ENCODE results near the gene NELL2. TPM values are rescaled to one million over a fixed set of nuclear protein-coding genes. Genes with fewer than 3 reads are reported as not detected.

The NELL2 gene
- polyA plus RNA-seq, 1 of the 3 experiments (the other 2 are of a cell fraction) = 0.35 TPM

- TF ChIP-seq CHD2 (IDR thresholded peaks at IDR 0.05; ENCODE audit: low read length, partially characterized antibody) = no peak
- TF ChIP-seq, protein P1, sequence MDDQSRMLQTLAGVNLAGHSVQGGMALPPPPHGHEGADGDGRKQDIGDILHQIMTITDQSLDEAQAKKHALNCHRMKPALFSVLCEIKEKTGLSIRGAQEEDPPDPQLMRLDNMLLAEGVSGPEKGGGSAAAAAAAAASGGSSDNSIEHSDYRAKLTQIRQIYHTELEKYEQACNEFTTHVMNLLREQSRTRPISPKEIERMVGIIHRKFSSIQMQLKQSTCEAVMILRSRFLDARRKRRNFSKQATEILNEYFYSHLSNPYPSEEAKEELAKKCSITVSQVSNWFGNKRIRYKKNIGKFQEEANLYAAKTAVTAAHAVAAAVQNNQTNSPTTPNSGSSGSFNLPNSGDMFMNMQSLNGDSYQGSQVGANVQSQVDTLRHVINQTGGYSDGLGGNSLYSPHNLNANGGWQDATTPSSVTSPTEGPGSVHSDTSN (IDR thresholded peaks at IDR 0.05) = no peak
These were observed 350.1 kb downstream of the NELL2 start (continued) for GRCh38 chr12:44525806-44526654.

DNA sequence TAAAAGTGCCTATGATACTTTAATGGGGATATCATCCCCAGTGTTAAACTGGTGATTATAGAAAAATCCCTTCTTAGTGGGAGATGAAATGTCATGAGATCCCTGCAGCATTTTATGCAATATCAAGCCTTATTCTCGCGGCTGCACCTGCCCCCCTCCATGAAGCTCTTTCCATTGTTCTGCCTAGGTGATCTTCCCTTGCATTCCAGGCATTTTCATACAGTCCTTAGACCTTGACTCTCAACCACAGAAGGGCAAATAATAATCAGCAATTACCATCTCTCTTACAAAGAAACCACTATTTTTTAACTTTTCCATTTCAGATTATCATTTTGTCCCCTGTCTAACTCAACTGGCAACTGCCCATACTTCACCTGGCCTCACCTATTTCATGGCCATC, 352.3 kb downstream of the NELL2 start:
- H2AFZ ChIP-seq (ENCODE audit: low read depth) = no peak overlapping the region
- H3K27ac ChIP-seq (ENCODE audit: low read depth in 2 of 2, low read length in 1 of 2) = no peak overlapping the region
- no peaks in the 10 kb centered on the region for H3K79me2 ChIP-seq (ENCODE audit: insufficient read depth)
- H4K20me1 ChIP-seq (ENCODE audit: insufficient read depth) = no peaks in the 10 kb centered on the region
- no peaks in the 10 kb centered on the region for H3K9me2 ChIP-seq
- no peaks in the 10 kb centered on the region for H3K9me3 ChIP-seq
- no peak overlapping the region for H3K9ac ChIP-seq
- no peak overlapping the region for H3K4me2 ChIP-seq
- WGBS (ENCODE audit: low lambda C conversion rate) = 69% methylated on average over 2 of the region's 2 CpGs
- TF ChIP-seq GATA2 (CRISPR knock-in tag; IDR thresholded peaks at IDR 0.05) = no peak
- TF ChIP-seq RFX5 (IDR thresholded peaks at IDR 0.05; ENCODE audit: low read length) = no peak
- TF ChIP-seq RXRA (IDR thresholded peaks at IDR 0.05; ENCODE audit: borderline replicate concordance, low read depth) = no peak
- TF ChIP-seq MAX (IDR thresholded peaks at IDR 0.05; ENCODE audit: low read depth) = no peak
- no peak overlapping the region for H3K4me3 ChIP-seq (ENCODE audit: low read depth in 2 of 2, low read length in 1 of 2)
- ChIA-PET POLR2A (no interaction called here), CTCF (no interaction called here)
- no peaks in the 10 kb centered on the region; a peak in 1 of 4 replicates for H3K4me1 ChIP-seq (ENCODE audit: control insufficient read depth in 1 of 2, insufficient read depth in 2 of 2, low read depth in 1 of 2, low read length in 1 of 2)
- H3F3A ChIP-seq (replicated peaks; ENCODE audit: insufficient read depth) = no peaks in the 10 kb centered on the region
- H3K27me3 ChIP-seq (ENCODE audit: insufficient read depth) = no peaks in the 10 kb centered on the region
- no peak for DNase-seq
- no peaks in the 10 kb centered on the region for H3K36me3 ChIP-seq (replicated peaks in 1 of 2; ENCODE audit: control insufficient read depth in 1 of 2, insufficient read depth in 2 of 2, low read length in 1 of 2)

DNA sequence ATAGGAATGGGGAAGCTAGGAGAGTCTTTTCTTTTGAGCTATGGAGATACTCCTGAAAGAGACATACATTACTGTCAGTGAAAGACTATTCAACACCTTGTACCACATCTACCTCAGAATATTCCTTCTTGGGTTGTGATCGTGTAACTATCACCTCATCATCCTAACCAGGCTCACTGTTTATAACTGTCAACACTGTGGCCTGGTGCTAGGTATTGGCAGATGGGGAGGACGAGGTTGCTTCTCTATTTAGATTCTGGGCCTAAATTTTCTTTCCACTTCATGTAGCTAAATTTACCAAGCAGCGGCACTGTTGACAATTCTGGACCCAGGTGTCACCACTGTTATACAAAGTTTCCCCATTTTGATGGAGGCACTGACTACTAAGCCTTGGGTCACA, 354.4 kb downstream of the NELL2 start:
- Histone ChIP-seq H3K4me3 (ENCODE audit: low read depth in 2 of 2, low read length in 1 of 2) (no peak overlapping the region), H3K9me2 (no peaks in the 10 kb centered on the region), H3F3A (replicated peaks; ENCODE audit: insufficient read depth) (no peaks in the 10 kb centered on the region), H2AFZ (ENCODE audit: low read depth) (no peak overlapping the region), H3K4me1 (ENCODE audit: control insufficient read depth in 1 of 2, insufficient read depth in 2 of 2, low read depth in 1 of 2, low read length in 1 of 2) (no peaks in the 10 kb centered on the region; a peak in 1 of 4 replicates), H4K20me1 (ENCODE audit: insufficient read depth) (no peaks in the 10 kb centered on the region), H3K79me2 (ENCODE audit: insufficient read depth) (no peaks in the 10 kb centered on the region), H3K4me2 (no peak overlapping the region), H3K36me3 (replicated peaks in 1 of 2; ENCODE audit: control insufficient read depth in 1 of 2, insufficient read depth in 2 of 2, low read length in 1 of 2) (no peaks in the 10 kb centered on the region), H3K9me3 (no peaks in the 10 kb centered on the region), H3K9ac (no peak overlapping the region), H3K27ac (ENCODE audit: low read depth in 2 of 2, low read length in 1 of 2) (no peak overlapping the region), H3K27me3 (ENCODE audit: insufficient read depth) (no peaks in the 10 kb centered on the region)
- 62% methylated on average over 3 of the region's 3 CpGs for WGBS (ENCODE audit: low lambda C conversion rate)
- POLR2A ChIA-PET = no interaction called here
- TF ChIP-seq GATA2 (CRISPR knock-in tag; IDR thresholded peaks at IDR 0.05) (no peak), TAF1 (IDR thresholded peaks at IDR 0.05; ENCODE audit: borderline replicate concordance, low read depth, low read length) (no peak), RXRA (IDR thresholded peaks at IDR 0.05; ENCODE audit: borderline replicate concordance, low read depth) (no peak), EP300 (IDR thresholded peaks at IDR 0.05; ENCODE audit: borderline replicate concordance in 1 of 2, low read depth in 1 of 2, low read length in 1 of 2) (no peak), GABPA (IDR thresholded peaks at IDR 0.05; ENCODE audit: low read depth) (no peak), POLR2AphosphoS5 (IDR thresholded peaks at IDR 0.05; ENCODE audit: low read depth, low read length) (no peak), USF2 (IDR thresholded peaks at IDR 0.05; ENCODE audit: borderline replicate concordance, low read depth, low read length) (no peak), CHD2 (IDR thresholded peaks at IDR 0.05; ENCODE audit: low read length, partially characterized antibody) (no peak)
- no peak for DNase-seq
- CTCF ChIA-PET = no interaction called here

Measured in SK-N-SH (cell line).